CD4-positive, alpha-beta memory T cell (primary cell): ENCODE data around the gene CLP1. TPM values are rescaled to one million over a fixed set of nuclear protein-coding genes. Genes with fewer than 3 reads are reported as not detected.
"Not testable (repeated sequence)": the region's sequence is repeated elsewhere in the genome, so short reads cannot be mapped to it uniquely, and the experiment has no call there.

ENCODE experiments used
- CTCF ChIA-PET: fragments of 350-600 bp; sonication (Branson Sonifier 250); formaldehyde crosslinking; loops from one replicate; lab custom pipeline; 2021; ENCODE audit warnings: inconsistent platforms; ENCODE audit not compliant: partially characterized antibody; lab: Charles Lee
- POLR2A ChIA-PET: fragments of 350-600 bp; sonication (Branson Sonifier 250); formaldehyde crosslinking; loops from one replicate; lab custom pipeline; 2021; ENCODE audit not compliant: partially characterized antibody; lab: Charles Lee
- DNase-seq, 5 donors: peaks; one replicate each; pipeline versions ENCODE4 v3.0.0 to v3.0.0-alpha.2; 2020 to 2022; ENCODE audit warnings: mixed read lengths in 1 of 5
- H3K27ac ChIP-seq: one replicate; pipeline ENCODE4 v1.7.0; 2013; ENCODE audit warnings: low read depth, low read length
- H3K27me3 ChIP-seq: 2 replicates; pipeline ENCODE4 v1.7.0; 2013; ENCODE audit warnings: mild to moderate bottlenecking, low read length, moderate library complexity; ENCODE audit not compliant: insufficient read depth
- H3K36me3 ChIP-seq: 2 replicates; pipeline ENCODE4 v1.7.0; 2013; ENCODE audit warnings: mild to moderate bottlenecking, low read length, moderate library complexity; ENCODE audit not compliant: insufficient read depth
- H3K4me1 ChIP-seq: 2 replicates; pipeline ENCODE4 v1.7.0; 2013; ENCODE audit warnings: mild to moderate bottlenecking, low read length, moderate library complexity; ENCODE audit not compliant: insufficient read depth
- H3K4me3 ChIP-seq, 2 donors: one replicate each; pipeline ENCODE4 v1.7.0; 2013; ENCODE audit warnings: low read length in 2 of 2, mild to moderate bottlenecking in 1 of 2
- H3K9me3 ChIP-seq, 2 donors: one replicate each; pipeline ENCODE4 v1.7.0; 2013; ENCODE audit warnings: low read length in 2 of 2, control low read depth in 1 of 2; ENCODE audit not compliant: control insufficient read depth in 1 of 2
- H3K27ac Mint-ChIP-seq, 7 donors: one replicate each; pipeline ENCODE4 v1.8.0; 2020 to 2021; ENCODE audit warnings: mixed read lengths in 7 of 7, mild to moderate bottlenecking in 6 of 7, inconsistent platforms in 3 of 7, moderate library complexity in 3 of 7
- H3K27me3 Mint-ChIP-seq, 2 donors: one replicate each; pipeline ENCODE4 v1.8.0; 2020 to 2021; ENCODE audit warnings: mixed read lengths in 2 of 2
- H3K36me3 Mint-ChIP-seq, 2 donors: one replicate each; pipeline ENCODE4 v1.8.0; 2020 to 2021; ENCODE audit warnings: mixed read lengths in 2 of 2, inconsistent platforms in 1 of 2, mild to moderate bottlenecking in 1 of 2
- H3K4me1 Mint-ChIP-seq, 4 donors: one replicate each; pipeline ENCODE4 v1.8.0; 2020 to 2021; ENCODE audit warnings: mixed read lengths in 4 of 4, mild to moderate bottlenecking in 1 of 4
- H3K4me3 Mint-ChIP-seq, 8 donors: one replicate each; pipeline ENCODE4 v1.8.0; 2020 to 2021; ENCODE audit warnings: mixed read lengths in 8 of 8, mild to moderate bottlenecking in 7 of 8, moderate library complexity in 6 of 8, inconsistent platforms in 3 of 8
- H3K9me3 Mint-ChIP-seq, 8 donors: one replicate each; pipeline ENCODE4 v1.8.0; 2020 to 2021; ENCODE audit warnings: mixed read lengths in 8 of 8, mild to moderate bottlenecking in 5 of 8, inconsistent platforms in 3 of 8, moderate library complexity in 1 of 8
- intact Hi-C: fragments of 100-400 bp; cut with micrococcal nuclease; formaldehyde crosslinking; loops from one replicate; pipeline ENCODE4 v1.15.1; 2023
- polyA plus RNA-seq, 2 donors: library from polyadenylated mRNA; unstranded; fragments of 300-500 nt; fragmentation: Illumina TruSeq; gene quantifications; one replicate each; pipeline ENCODE4 v1.2.3, GENCODE V29; 2021
- total RNA-seq, 2 experiments: library from RNA; stranded (reverse); gene quantifications; one replicate each; pipeline ENCODE4 v1.2.3, GENCODE V29; 2021

The CLP1 gene
- total and polyA plus RNA-seq, 4 experiments from 2014 or later, result 9.6 to 22.5 (median 15.1) TPM

- intact Hi-C loops, result loop anchor here (1.0 to 10.0 kb wide), 3 partner anchors 7 to 875 kb away; partner anchors contain the start of gene CLP1
- ChIA-PET CTCF (interaction anchor here (0.7 to 3.8 kb wide), 6 partner anchors 9 to 157 kb away, joined by 3 to 16 read pairs (median 5); partner anchors contain the start of gene UBE2L6), POLR2A (interaction anchor here (0.9 to 2.4 kb wide), 7 partner anchors 7 to 1492 kb away, joined by 3 to 14 read pairs (median 6); partner anchors contain the start of genes FAM111A, SELENOH, UBE2L6 and ZDHHC5)
- H3K9me3 Mint-ChIP-seq, result no peaks in the 10 kb centered on the region
- Histone ChIP-seq H3K36me3 (no peaks in the 10 kb centered on the region), H3K9me3 (no peaks in the 10 kb centered on the region), H3K4me3 (peak within 1 kb of the TSS; percentile 37 to 55), H3K27ac (peak within 1 kb of the TSS; percentile 10), H3K4me1 (peaks cover 18% of the 10 kb centered on the region), H3K27me3 (peaks cover 37% of the 10 kb centered on the region)
- peaks cover 25 to 39% of the 10 kb centered on the region in 2 donors for H3K27me3 Mint-ChIP-seq
- peaks cover 15 to 59% (median 31%) of the 10 kb centered on the region in 4 donors for H3K4me1 Mint-ChIP-seq
- H3K27ac Mint-ChIP-seq, result peak within 1 kb of the TSS; percentile 92 to 99 (median 95)
- H3K4me3 Mint-ChIP-seq, result peak within 1 kb of the TSS; percentile 83 to 94 (median 86)
- H3K36me3 Mint-ChIP-seq, result peaks cover 0 to 2% of the 10 kb centered on the region in 2 donors
- DNase-seq, result peak; percentile 69 to 89 (median 74)
These were observed 7.5 kb upstream of the CLP1 start, which contains the start of gene YPEL4 for GRCh38 chr11:57649826-57650738. YPEL4 (minus strand) TSS chr11:57649912; CDS start chr11:57647107, 2,805 bp downstream.

DNA sequence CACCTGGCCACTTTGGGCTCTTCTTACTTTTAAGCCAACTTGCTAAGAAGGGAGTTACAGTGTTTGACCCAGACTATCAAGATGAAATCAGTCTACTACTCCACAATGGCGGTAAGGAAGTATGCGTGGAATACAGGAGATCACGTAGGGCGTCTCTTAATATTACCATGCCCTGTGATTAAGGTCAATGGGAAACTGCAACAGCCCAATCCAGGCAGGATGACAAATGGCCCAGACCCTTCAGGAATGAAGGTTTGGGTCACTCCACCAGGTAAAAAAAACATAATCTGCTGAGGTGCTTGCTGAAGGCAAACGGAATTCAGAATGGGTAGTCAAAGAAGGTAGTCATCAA lies 6.8 kb upstream of the CLP1 start:
- H3K36me3 ChIP-seq, result no peaks in the 10 kb centered on the region
- H3K9me3 ChIP-seq, result no peaks in the 10 kb centered on the region
- no peaks in the 10 kb centered on the region for H3K9me3 Mint-ChIP-seq
- DNase-seq, result no peak
- H3K27me3 ChIP-seq, result peaks cover 31% of the 10 kb centered on the region
- intact Hi-C loops, result loop anchor here (1.0 kb wide), 1 partner anchor 17 kb away; no protein-coding TSS in a partner anchor
- H3K36me3 Mint-ChIP-seq, result peaks cover 0 to 2% of the 10 kb centered on the region in 2 donors
- no peak overlapping the region for H3K27ac ChIP-seq
- ChIA-PET POLR2A (no interaction called here), CTCF (interaction anchor here (1.4 to 1.6 kb wide), 2 partner anchors 10 to 150 kb away, joined by 3 to 6 read pairs; no protein-coding TSS in a partner anchor)
- no peak overlapping the region for H3K4me3 ChIP-seq
- H3K4me1 Mint-ChIP-seq, result peaks cover 15 to 59% (median 31%) of the 10 kb centered on the region in 4 donors
- H3K4me1 ChIP-seq, result peaks cover 18% of the 10 kb centered on the region
- H3K27me3 Mint-ChIP-seq, result peaks cover 25 to 34% of the 10 kb centered on the region in 2 donors
- peak overlapping the region in 2 of 8 donors; percentile 8 to 36 for H3K4me3 Mint-ChIP-seq
- H3K27ac Mint-ChIP-seq, result peak overlapping the region; percentile 54 to 99 (median 91)

DNA sequence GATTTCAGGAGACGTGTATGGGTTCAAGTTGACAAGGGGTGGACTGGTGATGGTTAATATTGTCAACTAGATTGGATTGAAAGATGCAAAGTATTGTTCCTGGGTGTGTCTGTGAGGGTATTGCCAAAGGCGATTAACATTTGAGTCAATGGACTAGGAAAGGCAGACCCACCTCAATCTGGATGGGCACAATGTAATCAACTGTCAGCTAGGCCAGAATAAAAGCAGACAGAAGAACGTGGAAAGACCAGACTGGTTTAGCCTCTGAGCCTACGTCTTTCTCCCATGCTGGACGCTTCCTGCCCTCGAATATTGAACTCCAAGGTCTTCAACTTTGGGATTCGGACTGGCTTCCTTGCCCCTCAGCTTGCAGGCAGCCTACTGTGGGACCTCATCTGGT lies 6.2 kb upstream of the CLP1 start:
- H3K9me3 Mint-ChIP-seq, result no peaks in the 10 kb centered on the region
- no peak for DNase-seq
- intact Hi-C loops, result no loop called here
- ChIA-PET POLR2A (interaction anchor here (1.2 to 1.6 kb wide), 2 partner anchors 17 to 84 kb away, joined by 3 to 4 read pairs; partner anchors contain the start of gene UBE2L6), CTCF (interaction anchor here (0.6 to 2.1 kb wide), 7 partner anchors 9 to 158 kb away, joined by 3 to 8 read pairs (median 5); partner anchors contain the start of gene UBE2L6)
- peaks cover 0 to 2% of the 10 kb centered on the region in 2 donors for H3K36me3 Mint-ChIP-seq
- peaks cover 15 to 58% (median 32%) of the 10 kb centered on the region in 4 donors for H3K4me1 Mint-ChIP-seq
- H3K4me3 Mint-ChIP-seq, result no peak overlapping the region
- Histone ChIP-seq H3K36me3 (no peaks in the 10 kb centered on the region), H3K4me3 (no peak overlapping the region), H3K4me1 (peaks cover 18% of the 10 kb centered on the region), H3K27me3 (peaks cover 24% of the 10 kb centered on the region), H3K27ac (no peak overlapping the region), H3K9me3 (no peaks in the 10 kb centered on the region)
- peak overlapping the region in 6 of 7 donors; percentile 30 to 99 (median 66) for H3K27ac Mint-ChIP-seq
- H3K27me3 Mint-ChIP-seq, result peaks cover 20 to 27% of the 10 kb centered on the region in 2 donors

DNA sequence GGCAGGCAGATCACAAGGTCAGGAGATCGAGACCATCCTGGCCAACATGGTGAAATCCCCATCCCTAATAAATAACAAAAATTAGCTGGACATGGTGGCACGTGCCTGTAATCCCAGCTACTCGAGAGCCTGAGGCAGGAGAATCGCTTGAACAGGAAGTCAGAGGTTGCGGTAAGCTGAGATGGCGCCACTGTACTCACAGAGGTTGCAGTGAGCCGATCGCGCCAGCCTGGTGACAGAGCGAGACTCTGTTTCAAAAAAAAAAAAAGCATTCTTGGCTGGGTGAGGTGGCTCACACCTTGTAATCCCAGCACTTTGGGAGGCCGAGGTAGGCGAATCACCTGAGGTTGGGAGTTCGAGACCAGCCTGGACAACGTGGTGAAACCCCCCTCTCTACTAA lies 5.3 kb upstream of the CLP1 start:
- peaks cover 16% of the 10 kb centered on the region for H3K27me3 ChIP-seq
- intact Hi-C loops, H3K9me3 ChIP-seq, H3K36me3 ChIP-seq, H3K4me3 ChIP-seq, H3K9me3 Mint-ChIP-seq, H3K27ac ChIP-seq, H3K36me3 Mint-ChIP-seq: not testable (repeated sequence)
- ChIA-PET CTCF (interaction anchor here (1.2 to 2.1 kb wide), 7 partner anchors 8 to 159 kb away, joined by 3 to 8 read pairs (median 5); partner anchors contain the start of gene UBE2L6), POLR2A (interaction anchor here (1.2 to 1.6 kb wide), 3 partner anchors 14 to 85 kb away, joined by 3 to 4 read pairs (median 4); partner anchors contain the start of gene UBE2L6)
- H3K4me1 ChIP-seq, result peaks cover 24% of the 10 kb centered on the region
- peak in 3 of 5 donors; percentile 36 to 68 (median 51) for DNase-seq
- H3K27me3 Mint-ChIP-seq, result peaks cover 12 to 19% of the 10 kb centered on the region in 2 donors
- H3K27ac Mint-ChIP-seq, result peak overlapping the region; percentile 60 to 88 (median 75)
- peaks cover 16 to 58% (median 30%) of the 10 kb centered on the region in 4 donors for H3K4me1 Mint-ChIP-seq
- H3K4me3 Mint-ChIP-seq, result peak overlapping the region; percentile 36 to 80 (median 62)

DNA sequence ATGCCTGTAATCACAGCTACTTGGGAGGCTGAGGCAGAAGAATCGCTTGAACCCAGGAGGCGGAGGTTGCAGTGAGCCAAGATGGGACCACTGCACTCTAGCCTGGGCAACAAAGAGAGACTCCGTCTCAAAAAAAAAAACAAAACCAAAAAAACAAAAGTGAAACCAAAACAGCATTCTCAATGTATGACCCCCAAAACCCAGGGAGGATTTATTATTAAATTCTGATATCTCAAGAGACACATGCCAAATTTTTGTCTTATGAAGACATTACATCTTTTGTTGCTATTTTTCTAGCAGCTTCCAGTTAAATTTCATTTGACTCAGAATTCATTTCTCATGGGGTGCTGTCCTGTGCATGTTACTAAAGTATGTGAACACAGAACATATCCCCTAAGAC lies 4.9 kb upstream of the CLP1 start:
- Histone ChIP-seq H3K4me1 (peaks cover 24% of the 10 kb centered on the region), H3K27me3 (peaks cover 12% of the 10 kb centered on the region), H3K27ac (no peak overlapping the region), H3K36me3 (no peaks in the 10 kb centered on the region), H3K4me3 (no peak overlapping the region), H3K9me3 (no peaks in the 10 kb centered on the region)
- intact Hi-C loops, result no loop called here
- Mint-ChIP-seq H3K27ac (peak overlapping the region; percentile 60 to 88 (median 75)), H3K4me3 (peak overlapping the region; percentile 36 to 80 (median 62)), H3K36me3 (peaks cover 0 to 5% of the 10 kb centered on the region in 2 donors), H3K4me1 (peaks cover 19 to 58% (median 30%) of the 10 kb centered on the region in 4 donors), H3K9me3 (peaks cover 0 to 2% (median 0%) of the 10 kb centered on the region in 8 donors), H3K27me3 (peaks cover 7 to 16% of the 10 kb centered on the region in 2 donors)
- DNase-seq, result no peak
- POLR2A ChIA-PET, result interaction anchor here (1.5 to 1.6 kb wide), 2 partner anchors 14 to 85 kb away, joined by 3 to 4 read pairs; partner anchors contain the start of gene UBE2L6
- CTCF ChIA-PET, result interaction anchor here (1.5 to 2.1 kb wide), 6 partner anchors 8 to 148 kb away, joined by 3 to 8 read pairs (median 6); partner anchors contain the start of gene UBE2L6

DNA sequence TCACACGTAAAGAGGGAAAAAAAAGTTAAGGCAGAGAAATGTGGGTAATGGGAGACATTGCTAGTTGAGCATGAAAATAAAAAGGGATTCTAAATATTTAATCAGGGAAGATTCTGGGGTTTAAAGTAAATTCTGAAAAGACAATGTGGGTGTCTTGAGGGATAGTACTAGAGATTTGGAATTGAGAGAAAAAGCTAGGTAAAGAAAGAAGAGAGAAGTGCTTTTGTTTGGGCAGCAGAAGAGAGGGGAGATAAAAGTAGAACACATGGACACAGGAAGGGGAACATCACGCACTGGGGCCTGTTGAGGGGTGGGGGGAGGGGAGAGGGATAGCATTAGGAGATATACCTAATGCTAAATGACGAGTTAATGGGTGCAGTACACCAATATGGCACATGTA lies 4.4 kb upstream of the CLP1 start:
- CTCF ChIA-PET, result interaction anchor here (1.5 to 4.2 kb wide), 6 partner anchors 9 to 147 kb away, joined by 3 to 16 read pairs (median 6); partner anchors contain the start of gene UBE2L6
- POLR2A ChIA-PET, result interaction anchor here (1.5 to 1.6 kb wide), 2 partner anchors 13 to 86 kb away, joined by 3 to 4 read pairs; partner anchors contain the start of gene UBE2L6
- Mint-ChIP-seq H3K27ac (peak overlapping the region in 3 of 7 donors; percentile 2 to 60 (median 45)), H3K36me3 (peaks cover under 1 to 9% of the 10 kb centered on the region in 2 donors), H3K4me1 (peaks cover 21 to 58% (median 30%) of the 10 kb centered on the region in 4 donors), H3K27me3 (peaks cover 7 to 11% of the 10 kb centered on the region in 2 donors), H3K9me3 (peaks cover 0 to 2% (median 0%) of the 10 kb centered on the region in 8 donors), H3K4me3 (peak overlapping the region in 2 of 8 donors; percentile 17 to 65)
- intact Hi-C loops, result no loop called here
- H3K4me1 ChIP-seq, result peaks cover 28% of the 10 kb centered on the region
- no peak for DNase-seq
- no peaks in the 10 kb centered on the region for H3K9me3 ChIP-seq
- H3K27ac ChIP-seq, result no peak overlapping the region
- no peak overlapping the region for H3K4me3 ChIP-seq
- H3K36me3 ChIP-seq, result no peaks in the 10 kb centered on the region
- peaks cover 7% of the 10 kb centered on the region for H3K27me3 ChIP-seq
